Measurements from ENCODE around the gene PPP2R5C.

Gene PPP2R5C

GRCh38 chr14:101763941-101764709 is 2.6 kb downstream of the PPP2R5C start:
- peak overlapping the region; percentile 65 to 92 (median 86) for H3K4me2 ChIP-seq
- peaks cover 32 to 69% (median 55%) of the 10 kb centered on the region in 10 experiments for H3K4me1 ChIP-seq
- peaks cover 0 to 57% (median 39%) of the 10 kb centered on the region in 11 experiments; a peak in 15 of 22 replicates for H4K20me1 ChIP-seq
- H3K9ac ChIP-seq: peak overlapping the region; percentile 9 to 99 (median 96); a peak in 16 of 22 replicates
- no peak for TF ChIP-seq Cebpa-rat (IDR thresholded peaks at IDR 0.05)
- H3K27ac ChIP-seq: peak overlapping the region in 9 of 11 experiments; percentile 6 to 95 (median 21); a peak in 12 of 22 replicates
- peaks cover 23 to 59% (median 53%) of the 10 kb centered on the region in 11 experiments; a peak in 21 of 22 replicates for H3K36me3 ChIP-seq
- H3K4me3 ChIP-seq: peak overlapping the region in 9 of 10 experiments; percentile 7 to 98 (median 93); a peak in 16 of 20 replicates
- H3K27me3 ChIP-seq: no peaks in the 10 kb centered on the region
- H3K9me3 ChIP-seq (replicated peaks in 1 of 11): no peaks in the 10 kb centered on the region

- Histone ChIP-seq H3K4me2 (peak overlapping the region in 5 of 11 experiments; percentile 10 to 92 (median 32); a peak in 5 of 22 replicates), H4K20me1 (peaks cover 0 to 74% (median 40%) of the 10 kb centered on the region in 11 experiments; a peak in 15 of 22 replicates), H3K36me3 (peaks cover 23 to 66% (median 53%) of the 10 kb centered on the region in 11 experiments; a peak in 21 of 22 replicates), H3K27me3 (no peaks in the 10 kb centered on the region), H3K9me3 (replicated peaks in 1 of 11) (no peaks in the 10 kb centered on the region), H3K9ac (peak overlapping the region in 2 of 11 experiments; percentile 16 to 26; a peak in 3 of 22 replicates), H3K4me1 (peaks cover 47 to 100% (median 77%) of the 10 kb centered on the region in 10 experiments), H3K4me3 (no peak overlapping the region), H3K27ac (peak overlapping the region in 2 of 11 experiments; percentile 24 to 37; a peak in 4 of 22 replicates)
- TF ChIP-seq Cebpa-rat (IDR thresholded peaks at IDR 0.05): no peak
Measured at GRCh38 chr14:101767618-101768362, 6.3 kb downstream of the PPP2R5C start.

GRCh38 chr14:101770183-101770582 is 8.7 kb downstream of the PPP2R5C start:
- Histone ChIP-seq H3K4me1 (peaks cover 47 to 100% (median 78%) of the 10 kb centered on the region in 10 experiments), H3K9me3 (replicated peaks in 1 of 11) (no peaks in the 10 kb centered on the region), H3K36me3 (peaks cover 15 to 43% (median 33%) of the 10 kb centered on the region in 11 experiments; a peak in 21 of 22 replicates), H3K27ac (peak overlapping the region in 6 of 11 experiments; percentile 44 to 99 (median 64); a peak in 8 of 22 replicates), H3K9ac (peak overlapping the region in 6 of 11 experiments; percentile 11 to 59 (median 26); a peak in 5 of 22 replicates), H3K27me3 (no peaks in the 10 kb centered on the region), H4K20me1 (peaks cover 7 to 79% (median 17%) of the 10 kb centered on the region in 11 experiments; a peak in 14 of 22 replicates), H3K4me3 (no peak overlapping the region), H3K4me2 (peak overlapping the region in 7 of 11 experiments; percentile 5 to 99 (median 97); a peak in 10 of 22 replicates)
- no peak for TF ChIP-seq Cebpa-rat (IDR thresholded peaks at IDR 0.05)

- peaks cover under 1 to 25% (median 11%) of the 10 kb centered on the region in 11 experiments; a peak in 15 of 22 replicates for H3K36me3 ChIP-seq
- H3K9me3 ChIP-seq (replicated peaks in 1 of 11): peaks cover 0 to 2% (median under 1%) of the 10 kb centered on the region in 11 experiments; a peak in 6 of 22 replicates
- TF ChIP-seq Cebpa-rat (IDR thresholded peaks at IDR 0.05): no peak
- H3K27ac ChIP-seq: peak overlapping the region in 9 of 11 experiments; percentile 14 to 99 (median 80); a peak in 18 of 22 replicates
- peak overlapping the region in 3 of 10 experiments; percentile 1 to 43 (median 30); a peak in 4 of 20 replicates for H3K4me3 ChIP-seq
- peak overlapping the region in 7 of 11 experiments; percentile 50 to 88 (median 80); a peak in 14 of 22 replicates for H3K9ac ChIP-seq
- no peaks in the 10 kb centered on the region for H3K27me3 ChIP-seq
- peaks cover 69 to 99% (median 88%) of the 10 kb centered on the region in 10 experiments for H3K4me1 ChIP-seq
- H4K20me1 ChIP-seq: peaks cover 0 to 72% (median 9%) of the 10 kb centered on the region in 11 experiments; a peak in 11 of 22 replicates
- H3K4me2 ChIP-seq: peak overlapping the region; percentile 80 to 99 (median 93)
Measured at GRCh38 chr14:101772770-101773169, 11.3 kb downstream of the PPP2R5C start.

- TF ChIP-seq Cebpa-rat (IDR thresholded peaks at IDR 0.05): no peak
- Histone ChIP-seq H3K27me3 (no peaks in the 10 kb centered on the region), H4K20me1 (peaks cover 0 to 74% (median 9%) of the 10 kb centered on the region in 11 experiments; a peak in 9 of 22 replicates), H3K36me3 (peaks cover 0 to 25% (median 10%) of the 10 kb centered on the region in 11 experiments; a peak in 12 of 22 replicates), H3K4me2 (peak overlapping the region; percentile 80 to 99 (median 93)), H3K9me3 (replicated peaks in 1 of 11) (peaks cover 0 to 8% (median 4%) of the 10 kb centered on the region in 11 experiments; a peak in 7 of 22 replicates), H3K9ac (peak overlapping the region in 9 of 11 experiments; percentile 46 to 88 (median 66); a peak in 16 of 22 replicates), H3K4me3 (peak overlapping the region in 3 of 10 experiments; percentile 30 to 43 (median 41); a peak in 5 of 20 replicates), H3K4me1 (peaks cover 69 to 99% (median 89%) of the 10 kb centered on the region in 10 experiments), H3K27ac (peak overlapping the region in 10 of 11 experiments; percentile 28 to 99 (median 80); a peak in 19 of 22 replicates)
Measured at GRCh38 chr14:101773378-101773777, 11.9 kb downstream of the PPP2R5C start.

- Histone ChIP-seq H3K4me1 (peaks cover 73 to 99% (median 94%) of the 10 kb centered on the region in 10 experiments), H3K36me3 (peaks cover 0 to 25% (median 8%) of the 10 kb centered on the region in 11 experiments; a peak in 10 of 22 replicates), H3K9ac (peak overlapping the region; percentile 30 to 88 (median 63); a peak in 19 of 22 replicates), H3K9me3 (replicated peaks in 1 of 11) (peaks cover 0 to 11% (median 4%) of the 10 kb centered on the region in 11 experiments; a peak in 7 of 22 replicates), H3K4me2 (peak overlapping the region; percentile 80 to 99 (median 93)), H4K20me1 (peaks cover 0 to 82% (median 9%) of the 10 kb centered on the region in 11 experiments; a peak in 9 of 22 replicates), H3K27ac (peak overlapping the region; percentile 29 to 99 (median 79); a peak in 20 of 22 replicates), H3K27me3 (no peaks in the 10 kb centered on the region), H3K4me3 (peak overlapping the region in 6 of 10 experiments; percentile 6 to 46 (median 36); a peak in 5 of 20 replicates)
- peak in 2 of 11 experiments; percentile 44 to 45; a peak in 2 of 22 replicates for TF ChIP-seq Cebpa-rat (IDR thresholded peaks at IDR 0.05)
Measured at GRCh38 chr14:101774006-101774795, 12.7 kb downstream of the PPP2R5C start.

GRCh38 chr14:101774814-101775213 is 13.3 kb downstream of the PPP2R5C start:
- Histone ChIP-seq H3K4me1 (peaks cover 80 to 99% (median 97%) of the 10 kb centered on the region in 10 experiments), H3K27me3 (no peaks in the 10 kb centered on the region), H3K36me3 (peaks cover 0 to 25% (median 8%) of the 10 kb centered on the region in 11 experiments; a peak in 10 of 22 replicates), H4K20me1 (peaks cover 0 to 86% (median 9%) of the 10 kb centered on the region in 11 experiments; a peak in 9 of 22 replicates), H3K4me3 (peak overlapping the region in 6 of 10 experiments; percentile 6 to 46 (median 36); a peak in 6 of 20 replicates), H3K27ac (peak overlapping the region; percentile 29 to 99 (median 79); a peak in 20 of 22 replicates), H3K4me2 (peak overlapping the region; percentile 80 to 99 (median 93)), H3K9ac (peak overlapping the region; percentile 30 to 88 (median 63); a peak in 19 of 22 replicates), H3K9me3 (replicated peaks in 1 of 11) (peaks cover 0 to 11% (median 4%) of the 10 kb centered on the region in 11 experiments; a peak in 7 of 22 replicates)
- TF ChIP-seq Cebpa-rat (IDR thresholded peaks at IDR 0.05): peak in 1 of 11 experiments; percentile 30; a peak in 3 of 22 replicates
